ENCODE measurements around the gene PPIE. TPM values are rescaled to one million over a fixed set of nuclear protein-coding genes. Genes with fewer than 3 reads are reported as not detected.

The PPIE gene
- 34.3 and 37.3 TPM in 2 replicates for total RNA-seq

GRCh38 chr1:39738622-39739366, at the start of gene PPIE:
Gene PPIE, plus strand, starts transcription at chr1:39738882. Its CDS starts 19 bp downstream, at chr1:39738901.

GRCh38 chr1:39691383-39692151, 47.1 kb upstream of the PPIE start, which contains the start of gene HPCAL4:
Gene HPCAL4, minus strand, starts transcription at chr1:39691433. Its CDS starts 6,830 bp downstream, at chr1:39684603.

GRCh38 chr1:39771022-39771532, 32.4 kb downstream of the PPIE start, which contains the start of gene OXCT2:
Gene OXCT2, minus strand, starts transcription at chr1:39771348. Its CDS starts 93 bp downstream, at chr1:39771255.

GRCh38 chr1:39788758-39789570, 50.3 kb downstream of the PPIE start, which contains the start of gene BMP8B:
Gene BMP8B, minus strand, starts transcription at chr1:39788865. Its CDS starts 380 bp downstream, at chr1:39788485.

Other genes starting within 250 kb of the PPIE start
- 0.40 TPM in 1 of 2 replicates, not detected in the other for gene BMP8A, start 247.2 kb upstream of the PPIE start, total RNA-seq
- gene PABPC4, start 162.1 kb upstream of the PPIE start, total RNA-seq, result 194 and 196 TPM in 2 replicates
- 0.19 and 0.53 TPM in 2 replicates for gene HEYL, start 99.2 kb upstream of the PPIE start, total RNA-seq
- gene NT5C1A, start 66.8 kb upstream of the PPIE start, total RNA-seq, result not detected in 2 replicates
- gene HPCAL4, start 47.4 kb upstream of the PPIE start, total RNA-seq, result not detected in 2 replicates
- gene OXCT2, start 32.5 kb downstream of the PPIE start, total RNA-seq, result 0.99 and 5.4 TPM in 2 replicates
- under 0.01 TPM in 1 of 2 replicates, not detected in the other for gene BMP8B, start 50.0 kb downstream of the PPIE start, total RNA-seq
- gene TRIT1, start 144.6 kb downstream of the PPIE start, total RNA-seq, result 17.7 and 19.0 TPM in 2 replicates
- gene MYCL, start 163.0 kb downstream of the PPIE start, total RNA-seq, result 0.12 and 0.26 TPM in 2 replicates
- 0.62 and 1.8 TPM in 2 replicates for gene MFSD2A, start 216.3 kb downstream of the PPIE start, total RNA-seq

All from aortic smooth muscle cell (primary cell).